Suprapubic skin (tissue), 4 donors: ENCODE measurements around the gene FBXW9.

Experiments used
- EP300 ChIP-seq: sonication (generic); formaldehyde crosslinking; IDR thresholded peaks from one replicate; pipeline ENCODE4 v1.6.1; 2017; ENCODE audit warnings: antibody characterized with exemption
- POLR2A ChIP-seq, 2 donors: fragments of 450-650 bp; IDR thresholded peaks; one replicate each; pipeline ENCODE4 v1.6.1; 2017; ENCODE audit warnings: antibody characterized with exemption in 2 of 2, mild to moderate bottlenecking in 2 of 2, moderate library complexity in 2 of 2
- POLR2AphosphoS5 ChIP-seq, 3 donors: sonication (generic); formaldehyde crosslinking; IDR thresholded peaks; one replicate each; pipeline ENCODE4 v1.6.1; 2017; ENCODE audit warnings: antibody characterized with exemption in 3 of 3
- TF ChIP-seq, protein P1 (sequence below), 2 donors: fragments of 200-600 bp in 1 of 2; fragments of 450-650 bp in 1 of 2; sonication (generic) in 1 of 2; IDR thresholded peaks; one replicate each; pipeline ENCODE4 v1.5.1; 2016 to 2019; ENCODE audit warnings: antibody characterized with exemption in 2 of 2, mild to moderate bottlenecking in 1 of 2, moderate library complexity in 1 of 2

- TF ChIP-seq, protein P1, sequence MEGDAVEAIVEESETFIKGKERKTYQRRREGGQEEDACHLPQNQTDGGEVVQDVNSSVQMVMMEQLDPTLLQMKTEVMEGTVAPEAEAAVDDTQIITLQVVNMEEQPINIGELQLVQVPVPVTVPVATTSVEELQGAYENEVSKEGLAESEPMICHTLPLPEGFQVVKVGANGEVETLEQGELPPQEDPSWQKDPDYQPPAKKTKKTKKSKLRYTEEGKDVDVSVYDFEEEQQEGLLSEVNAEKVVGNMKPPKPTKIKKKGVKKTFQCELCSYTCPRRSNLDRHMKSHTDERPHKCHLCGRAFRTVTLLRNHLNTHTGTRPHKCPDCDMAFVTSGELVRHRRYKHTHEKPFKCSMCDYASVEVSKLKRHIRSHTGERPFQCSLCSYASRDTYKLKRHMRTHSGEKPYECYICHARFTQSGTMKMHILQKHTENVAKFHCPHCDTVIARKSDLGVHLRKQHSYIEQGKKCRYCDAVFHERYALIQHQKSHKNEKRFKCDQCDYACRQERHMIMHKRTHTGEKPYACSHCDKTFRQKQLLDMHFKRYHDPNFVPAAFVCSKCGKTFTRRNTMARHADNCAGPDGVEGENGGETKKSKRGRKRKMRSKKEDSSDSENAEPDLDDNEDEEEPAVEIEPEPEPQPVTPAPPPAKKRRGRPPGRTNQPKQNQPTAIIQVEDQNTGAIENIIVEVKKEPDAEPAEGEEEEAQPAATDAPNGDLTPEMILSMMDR (IDR thresholded peaks at IDR 0.05) = no peak
- TF ChIP-seq POLR2A (IDR thresholded peaks at IDR 0.05) (no peak), POLR2AphosphoS5 (IDR thresholded peaks at IDR 0.05) (no peak), EP300 (no peak)
These were observed 12.2 kb upstream of the FBXW9 start for GRCh38 chr19:12708641-12709040.
